Hepatocyte (in vitro differentiated cells): ENCODE data around the gene MED4.

Source experiments
- EZH2 ChIP-seq: fragments of 200-600 bp; sonication (generic); IDR thresholded peaks from 2 replicates; pipeline ENCODE4 v1.6.1; 2016; ENCODE audit warnings: antibody characterized with exemption, mild to moderate bottlenecking, borderline replicate concordance
- EZH2phosphoT487 ChIP-seq: fragments of 200-600 bp; sonication (generic); IDR thresholded peaks from one replicate; pipeline ENCODE4 v1.6.1; 2018; ENCODE audit warnings: antibody characterized with exemption, mild to moderate bottlenecking, low read depth, moderate library complexity; ENCODE audit not compliant: unreplicated experiment, severe bottlenecking
- TF ChIP-seq, protein P1 (sequence below): fragments of 200-600 bp; sonication (generic); IDR thresholded peaks from 2 replicates; pipeline ENCODE4 v1.5.1; 2016; ENCODE audit warnings: antibody characterized with exemption, mild to moderate bottlenecking; ENCODE audit not compliant: poor library complexity

DNA sequence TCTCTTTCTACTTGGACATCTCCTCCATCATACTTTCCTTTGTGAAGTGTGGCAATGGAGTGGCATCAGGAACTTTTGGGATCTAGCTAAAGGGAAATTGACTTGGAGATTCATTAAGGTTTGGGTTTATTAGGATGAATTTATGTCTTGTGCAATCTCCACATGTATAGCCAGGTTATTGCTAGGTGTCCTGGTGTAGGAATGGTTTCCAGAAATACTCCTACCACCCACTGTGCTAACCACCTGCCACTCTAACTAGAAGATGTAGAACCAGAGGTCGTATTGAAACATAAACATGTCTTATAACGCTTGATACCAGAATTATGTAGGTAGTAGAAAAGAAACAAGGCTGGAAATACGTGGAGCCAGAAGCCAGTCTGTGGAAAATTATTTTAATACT lies 38.1 kb upstream of the MED4 start:
- TF ChIP-seq, protein P1, sequence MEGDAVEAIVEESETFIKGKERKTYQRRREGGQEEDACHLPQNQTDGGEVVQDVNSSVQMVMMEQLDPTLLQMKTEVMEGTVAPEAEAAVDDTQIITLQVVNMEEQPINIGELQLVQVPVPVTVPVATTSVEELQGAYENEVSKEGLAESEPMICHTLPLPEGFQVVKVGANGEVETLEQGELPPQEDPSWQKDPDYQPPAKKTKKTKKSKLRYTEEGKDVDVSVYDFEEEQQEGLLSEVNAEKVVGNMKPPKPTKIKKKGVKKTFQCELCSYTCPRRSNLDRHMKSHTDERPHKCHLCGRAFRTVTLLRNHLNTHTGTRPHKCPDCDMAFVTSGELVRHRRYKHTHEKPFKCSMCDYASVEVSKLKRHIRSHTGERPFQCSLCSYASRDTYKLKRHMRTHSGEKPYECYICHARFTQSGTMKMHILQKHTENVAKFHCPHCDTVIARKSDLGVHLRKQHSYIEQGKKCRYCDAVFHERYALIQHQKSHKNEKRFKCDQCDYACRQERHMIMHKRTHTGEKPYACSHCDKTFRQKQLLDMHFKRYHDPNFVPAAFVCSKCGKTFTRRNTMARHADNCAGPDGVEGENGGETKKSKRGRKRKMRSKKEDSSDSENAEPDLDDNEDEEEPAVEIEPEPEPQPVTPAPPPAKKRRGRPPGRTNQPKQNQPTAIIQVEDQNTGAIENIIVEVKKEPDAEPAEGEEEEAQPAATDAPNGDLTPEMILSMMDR: no peak
- TF ChIP-seq EZH2phosphoT487 (no peak), EZH2 (no peak)
